Adrenal gland (tissue), 5 donors: Measurements from ENCODE around the gene CRYGB.

ENCODE experiments used
- CTCF ChIP-seq, 6 experiments: fragments of 450-650 bp in 4 of 6; fragments of 200-600 bp in 2 of 6; sonication (generic) in 1 of 6; IDR thresholded peaks; 1 replicate in 5 of 6; 2 replicates in 1 of 6; pipeline versions ENCODE4 v1.5.1 to v1.8.0; 2016 to 2021; ENCODE audit warnings: antibody characterized with exemption in 6 of 6, mild to moderate bottlenecking in 2 of 6, moderate library complexity in 1 of 6
- POLR2A ChIP-seq, 2 donors: fragments of 450-650 bp; IDR thresholded peaks; one replicate each; pipeline ENCODE4 v1.6.1; 2017; ENCODE audit warnings: antibody characterized with exemption in 2 of 2, mild to moderate bottlenecking in 2 of 2, moderate library complexity in 1 of 2
- donor health status: DM: no; HTN: no; CAD: no.

DNA sequence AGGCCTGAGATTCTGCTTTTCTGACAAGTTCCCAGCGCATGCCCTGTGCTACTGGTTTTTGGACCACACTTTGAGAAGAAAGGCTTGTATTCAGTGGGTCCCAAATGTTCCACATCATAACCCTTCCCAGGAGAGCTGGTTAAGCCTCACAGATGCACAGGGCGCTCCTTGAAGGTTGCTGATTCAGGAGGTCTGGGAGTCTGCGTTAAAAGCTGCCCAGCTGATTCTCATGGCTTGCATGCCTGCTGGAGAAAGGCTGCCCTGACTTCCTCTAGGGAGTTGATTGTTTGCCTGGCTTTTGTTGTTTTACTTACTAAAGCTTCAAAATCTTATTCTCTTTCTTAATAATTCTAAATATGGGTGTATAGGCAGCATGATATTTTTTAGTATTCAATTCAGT, 42.3 kb downstream of the CRYGB start:
- TF ChIP-seq POLR2A (IDR thresholded peaks at IDR 0.05) (no peak), CTCF (IDR thresholded peaks at IDR 0.05) (no peak)
